ENCODE results near the gene CALML5. TPM values are rescaled to one million over a fixed set of nuclear protein-coding genes. Genes with fewer than 3 reads are reported as not detected.

CALML5 gene
- total RNA-seq, 1 experiment from 2014 or later: not detected

DNA sequence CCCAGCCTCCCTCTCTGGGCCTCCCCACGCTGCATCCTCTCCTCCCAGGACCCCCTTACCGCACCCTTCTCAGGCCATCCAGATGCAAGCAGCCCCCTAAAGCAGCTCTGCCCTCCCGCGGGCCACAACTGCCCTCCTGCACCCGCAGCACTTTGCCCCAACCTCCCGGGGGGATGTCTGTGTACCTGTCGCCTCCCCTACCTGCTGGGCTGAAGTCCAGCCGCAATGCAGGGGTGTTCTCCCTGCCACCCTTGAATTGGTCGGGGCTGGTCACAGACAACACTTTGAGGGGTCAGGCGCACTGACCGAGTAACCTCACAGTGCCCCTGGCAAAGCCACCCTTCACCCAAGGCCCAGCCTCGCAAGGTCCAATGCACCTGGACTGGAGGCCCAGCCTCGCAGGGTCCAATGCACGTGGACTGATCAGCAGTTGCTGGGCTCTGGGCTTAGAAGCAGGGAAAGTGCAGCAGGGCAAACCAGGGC, 8.3 kb upstream of the CALML5 start (continued):
- TF ChIP-seq, protein P1, sequence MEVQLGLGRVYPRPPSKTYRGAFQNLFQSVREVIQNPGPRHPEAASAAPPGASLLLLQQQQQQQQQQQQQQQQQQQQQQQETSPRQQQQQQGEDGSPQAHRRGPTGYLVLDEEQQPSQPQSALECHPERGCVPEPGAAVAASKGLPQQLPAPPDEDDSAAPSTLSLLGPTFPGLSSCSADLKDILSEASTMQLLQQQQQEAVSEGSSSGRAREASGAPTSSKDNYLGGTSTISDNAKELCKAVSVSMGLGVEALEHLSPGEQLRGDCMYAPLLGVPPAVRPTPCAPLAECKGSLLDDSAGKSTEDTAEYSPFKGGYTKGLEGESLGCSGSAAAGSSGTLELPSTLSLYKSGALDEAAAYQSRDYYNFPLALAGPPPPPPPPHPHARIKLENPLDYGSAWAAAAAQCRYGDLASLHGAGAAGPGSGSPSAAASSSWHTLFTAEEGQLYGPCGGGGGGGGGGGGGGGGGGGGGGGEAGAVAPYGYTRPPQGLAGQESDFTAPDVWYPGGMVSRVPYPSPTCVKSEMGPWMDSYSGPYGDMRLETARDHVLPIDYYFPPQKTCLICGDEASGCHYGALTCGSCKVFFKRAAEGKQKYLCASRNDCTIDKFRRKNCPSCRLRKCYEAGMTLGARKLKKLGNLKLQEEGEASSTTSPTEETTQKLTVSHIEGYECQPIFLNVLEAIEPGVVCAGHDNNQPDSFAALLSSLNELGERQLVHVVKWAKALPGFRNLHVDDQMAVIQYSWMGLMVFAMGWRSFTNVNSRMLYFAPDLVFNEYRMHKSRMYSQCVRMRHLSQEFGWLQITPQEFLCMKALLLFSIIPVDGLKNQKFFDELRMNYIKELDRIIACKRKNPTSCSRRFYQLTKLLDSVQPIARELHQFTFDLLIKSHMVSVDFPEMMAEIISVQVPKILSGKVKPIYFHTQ (CRISPR knock-in tag; IDR thresholded peaks at IDR 0.05): no peak
- TF ChIP-seq KAT7 (CRISPR knock-in tag; IDR thresholded peaks at IDR 0.05; ENCODE audit: borderline replicate concordance): no peak
- no peak for TF ChIP-seq ZNF396 (CRISPR knock-in tag; IDR thresholded peaks at IDR 0.05; ENCODE audit: borderline replicate concordance)
- TF ChIP-seq, protein P2, sequence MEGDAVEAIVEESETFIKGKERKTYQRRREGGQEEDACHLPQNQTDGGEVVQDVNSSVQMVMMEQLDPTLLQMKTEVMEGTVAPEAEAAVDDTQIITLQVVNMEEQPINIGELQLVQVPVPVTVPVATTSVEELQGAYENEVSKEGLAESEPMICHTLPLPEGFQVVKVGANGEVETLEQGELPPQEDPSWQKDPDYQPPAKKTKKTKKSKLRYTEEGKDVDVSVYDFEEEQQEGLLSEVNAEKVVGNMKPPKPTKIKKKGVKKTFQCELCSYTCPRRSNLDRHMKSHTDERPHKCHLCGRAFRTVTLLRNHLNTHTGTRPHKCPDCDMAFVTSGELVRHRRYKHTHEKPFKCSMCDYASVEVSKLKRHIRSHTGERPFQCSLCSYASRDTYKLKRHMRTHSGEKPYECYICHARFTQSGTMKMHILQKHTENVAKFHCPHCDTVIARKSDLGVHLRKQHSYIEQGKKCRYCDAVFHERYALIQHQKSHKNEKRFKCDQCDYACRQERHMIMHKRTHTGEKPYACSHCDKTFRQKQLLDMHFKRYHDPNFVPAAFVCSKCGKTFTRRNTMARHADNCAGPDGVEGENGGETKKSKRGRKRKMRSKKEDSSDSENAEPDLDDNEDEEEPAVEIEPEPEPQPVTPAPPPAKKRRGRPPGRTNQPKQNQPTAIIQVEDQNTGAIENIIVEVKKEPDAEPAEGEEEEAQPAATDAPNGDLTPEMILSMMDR (IDR thresholded peaks at IDR 0.05): no peak
- TF ChIP-seq JUN (CRISPR knock-in tag; IDR thresholded peaks at IDR 0.05): no peak
- no peak for TF ChIP-seq JAZF1 (CRISPR knock-in tag; IDR thresholded peaks at IDR 0.05)
- TF ChIP-seq, protein P3, sequence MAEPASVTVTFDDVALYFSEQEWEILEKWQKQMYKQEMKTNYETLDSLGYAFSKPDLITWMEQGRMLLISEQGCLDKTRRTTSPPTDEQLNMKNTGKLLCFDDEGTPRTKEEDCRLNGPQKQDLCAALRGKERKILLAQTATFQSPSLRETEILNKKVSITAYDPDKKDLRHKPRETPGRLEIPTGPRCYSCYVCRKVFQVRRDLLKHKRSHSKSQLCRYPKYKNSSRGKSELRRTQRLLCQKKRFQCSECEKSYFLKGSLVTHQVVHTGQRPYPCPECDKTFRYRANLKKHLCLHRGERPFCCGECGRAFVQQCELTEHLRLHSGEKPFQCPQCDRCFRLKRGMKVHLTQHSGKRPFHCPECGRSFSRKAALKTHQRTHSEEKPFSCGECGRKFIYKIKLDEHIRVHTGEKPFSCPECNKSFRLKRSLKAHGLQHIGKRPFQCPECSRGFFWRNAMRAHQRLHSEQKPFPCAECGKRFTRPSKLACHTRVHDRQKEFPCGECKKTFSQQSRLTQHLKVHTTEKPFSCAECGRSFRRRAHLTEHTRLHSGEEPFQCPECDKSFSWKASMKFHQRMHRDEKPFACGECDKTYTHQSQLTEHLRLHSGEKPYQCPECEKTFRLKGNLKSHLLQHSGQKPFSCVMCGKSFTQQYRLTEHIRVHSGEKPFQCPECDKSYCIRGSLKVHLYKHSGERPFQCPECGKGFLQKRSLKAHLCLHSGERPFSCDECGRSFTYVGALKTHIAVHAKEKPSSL (CRISPR knock-in tag; conservative IDR thresholded peaks at IDR 0.05): no peak
- no peak for TF ChIP-seq ELF4 (CRISPR knock-in tag; IDR thresholded peaks at IDR 0.05; ENCODE audit: low read depth)
- TF ChIP-seq, protein P4, sequence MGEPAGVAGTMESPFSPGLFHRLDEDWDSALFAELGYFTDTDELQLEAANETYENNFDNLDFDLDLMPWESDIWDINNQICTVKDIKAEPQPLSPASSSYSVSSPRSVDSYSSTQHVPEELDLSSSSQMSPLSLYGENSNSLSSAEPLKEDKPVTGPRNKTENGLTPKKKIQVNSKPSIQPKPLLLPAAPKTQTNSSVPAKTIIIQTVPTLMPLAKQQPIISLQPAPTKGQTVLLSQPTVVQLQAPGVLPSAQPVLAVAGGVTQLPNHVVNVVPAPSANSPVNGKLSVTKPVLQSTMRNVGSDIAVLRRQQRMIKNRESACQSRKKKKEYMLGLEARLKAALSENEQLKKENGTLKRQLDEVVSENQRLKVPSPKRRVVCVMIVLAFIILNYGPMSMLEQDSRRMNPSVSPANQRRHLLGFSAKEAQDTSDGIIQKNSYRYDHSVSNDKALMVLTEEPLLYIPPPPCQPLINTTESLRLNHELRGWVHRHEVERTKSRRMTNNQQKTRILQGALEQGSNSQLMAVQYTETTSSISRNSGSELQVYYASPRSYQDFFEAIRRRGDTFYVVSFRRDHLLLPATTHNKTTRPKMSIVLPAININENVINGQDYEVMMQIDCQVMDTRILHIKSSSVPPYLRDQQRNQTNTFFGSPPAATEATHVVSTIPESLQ (CRISPR knock-in tag; IDR thresholded peaks at IDR 0.05): no peak
- TF ChIP-seq ZNF138 (CRISPR knock-in tag; conservative IDR thresholded peaks at IDR 0.05): no peak

DNA sequence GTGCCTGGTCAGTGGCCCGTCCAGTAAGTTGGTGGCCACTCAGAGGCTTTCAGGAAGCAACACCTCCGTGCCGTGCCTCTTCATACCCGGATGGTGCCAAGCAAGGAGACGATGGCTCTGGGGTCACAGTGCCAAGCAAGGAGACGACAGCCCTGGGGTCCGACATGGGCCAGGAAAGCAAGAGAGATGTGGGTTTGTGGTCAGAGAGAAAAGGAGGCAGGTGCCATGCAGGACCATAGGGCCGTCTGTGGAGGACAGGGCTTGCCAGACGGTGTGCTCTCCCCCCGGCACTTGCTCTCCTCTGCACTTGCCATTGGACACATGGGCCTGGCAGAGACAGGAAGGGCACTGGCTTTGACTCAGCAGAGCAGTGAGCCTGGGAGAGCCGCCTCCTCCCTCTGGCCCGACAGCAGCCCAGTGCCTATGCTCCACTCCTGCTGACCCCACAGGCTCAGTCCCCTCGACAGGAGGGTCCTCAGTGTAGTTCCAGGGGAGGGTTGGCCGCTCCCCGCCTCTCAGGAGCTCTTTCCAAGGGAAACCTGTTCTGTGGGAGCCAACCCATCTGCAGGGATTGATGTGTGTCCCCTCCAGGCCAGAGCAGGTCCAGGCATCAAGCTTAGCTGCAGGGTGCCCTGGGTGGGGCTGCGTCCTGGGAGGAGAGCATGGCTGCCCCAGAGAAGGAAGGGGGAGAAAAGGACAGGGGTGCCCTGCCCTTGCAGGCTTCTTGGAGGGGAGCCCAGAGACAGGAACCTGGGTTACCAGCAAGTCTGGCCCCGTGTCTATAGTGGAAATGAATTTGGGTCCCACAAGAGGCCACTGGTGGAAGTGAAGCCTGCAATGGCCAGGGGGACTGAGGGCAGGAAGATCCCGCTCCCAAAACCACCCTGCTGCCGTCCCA, 7.6 kb upstream of the CALML5 start:
- CTCF ChIA-PET: interaction anchor here (1.0 kb wide), 1 partner anchor 116 kb away, joined by 3 read pairs; no protein-coding TSS in a partner anchor

More for the DNA sequence above, 7.6 kb upstream of the CALML5 start:
- Mint-ChIP-seq H3K9me3 (no peaks in the 10 kb centered on the region), H3K36me3 (no peaks in the 10 kb centered on the region), H3K27me3 (ENCODE audit: low read depth) (no peaks in the 10 kb centered on the region), H3K4me3 (no peak overlapping the region), H3K4me1 (peaks cover 24% of the 10 kb centered on the region), H3K27ac (no peak overlapping the region)
- no peak for TF ChIP-seq TCF7 (CRISPR knock-in tag; IDR thresholded peaks at IDR 0.05; ENCODE audit: low read depth)
- TF ChIP-seq ESRRA (CRISPR knock-in tag; IDR thresholded peaks at IDR 0.05; ENCODE audit: borderline replicate concordance): no peak
- no peak for TF ChIP-seq ZNF671 (CRISPR knock-in tag; IDR thresholded peaks at IDR 0.05)
- TF ChIP-seq ZNF416 (CRISPR knock-in tag; IDR thresholded peaks at IDR 0.05): no peak
- TF ChIP-seq ZNF317 (CRISPR knock-in tag; IDR thresholded peaks at IDR 0.05; ENCODE audit: borderline replicate concordance, low read depth): no peak
- no peak for TF ChIP-seq FOXP1 (CRISPR knock-in tag; IDR thresholded peaks at IDR 0.05; ENCODE audit: borderline replicate concordance)
- TF ChIP-seq, protein P5, sequence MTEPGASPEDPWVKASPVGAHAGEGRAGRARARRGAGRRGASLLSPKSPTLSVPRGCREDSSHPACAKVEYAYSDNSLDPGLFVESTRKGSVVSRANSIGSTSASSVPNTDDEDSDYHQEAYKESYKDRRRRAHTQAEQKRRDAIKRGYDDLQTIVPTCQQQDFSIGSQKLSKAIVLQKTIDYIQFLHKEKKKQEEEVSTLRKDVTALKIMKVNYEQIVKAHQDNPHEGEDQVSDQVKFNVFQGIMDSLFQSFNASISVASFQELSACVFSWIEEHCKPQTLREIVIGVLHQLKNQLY (CRISPR knock-in tag; IDR thresholded peaks at IDR 0.05): no peak
- TF ChIP-seq CBFB (CRISPR knock-in tag; IDR thresholded peaks at IDR 0.05; ENCODE audit: low read depth): no peak
- TF ChIP-seq SMAD3 (CRISPR knock-in tag; IDR thresholded peaks at IDR 0.05; ENCODE audit: borderline replicate concordance): no peak
- TF ChIP-seq, protein P6, sequence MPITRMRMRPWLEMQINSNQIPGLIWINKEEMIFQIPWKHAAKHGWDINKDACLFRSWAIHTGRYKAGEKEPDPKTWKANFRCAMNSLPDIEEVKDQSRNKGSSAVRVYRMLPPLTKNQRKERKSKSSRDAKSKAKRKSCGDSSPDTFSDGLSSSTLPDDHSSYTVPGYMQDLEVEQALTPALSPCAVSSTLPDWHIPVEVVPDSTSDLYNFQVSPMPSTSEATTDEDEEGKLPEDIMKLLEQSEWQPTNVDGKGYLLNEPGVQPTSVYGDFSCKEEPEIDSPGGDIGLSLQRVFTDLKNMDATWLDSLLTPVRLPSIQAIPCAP (CRISPR knock-in tag; IDR thresholded peaks at IDR 0.05): no peak
- TF ChIP-seq SOX15 (CRISPR knock-in tag; IDR thresholded peaks at IDR 0.05): no peak
- ATAC-seq: no peak
- POLR2A ChIA-PET: no interaction called here
- DNase-seq (ENCODE audit: low spot score): no peak

All from WTC11 (cell line).